Coronary artery (tissue), 2 donors: ENCODE results near the gene PI16.
"Not testable (repeated sequence)": the region's sequence is repeated elsewhere in the genome, so short reads cannot be mapped to it uniquely, and the experiment has no call there.

Source experiments
- DNase-seq: peaks from one replicate; pipeline ENCODE4 v3.0.0-alpha.2; 2017; ENCODE audit warnings: low spot score
- H3K27ac ChIP-seq, 2 donors: fragments of 200-600 bp; sonication (generic); one replicate each; pipeline ENCODE4 v1.5.1; 2016 to 2019
- H3K4me3 ChIP-seq: fragments of 200-600 bp; sonication (generic); 2 replicates; pipeline ENCODE4 v1.5.1; 2016; ENCODE audit warnings: mild to moderate bottlenecking, moderate library complexity
- TF ChIP-seq, protein P1 (sequence below): fragments of 200-600 bp; sonication (generic); IDR thresholded peaks from one replicate; pipeline ENCODE4 v1.5.1; 2019; ENCODE audit warnings: antibody characterized with exemption

PI16 gene

DNA sequence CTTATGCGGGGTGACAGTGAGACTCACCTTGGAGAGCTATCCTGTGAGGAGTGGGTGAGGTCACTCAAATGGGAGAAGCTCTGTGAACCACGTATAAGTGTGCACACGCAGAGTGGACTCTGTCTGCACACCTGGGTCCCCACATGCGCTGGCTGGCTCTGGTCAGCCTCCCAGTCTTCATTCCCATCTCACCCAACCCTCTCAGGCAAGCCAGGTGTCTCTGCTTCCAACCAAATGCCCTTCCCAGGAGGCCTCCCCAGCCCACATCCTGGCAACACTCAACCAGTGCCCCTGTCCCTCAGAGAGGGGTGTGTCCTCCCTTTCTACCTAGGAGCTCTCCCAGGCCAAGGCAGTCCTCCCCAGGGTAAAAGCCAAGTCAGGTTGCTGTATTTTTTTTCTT lies 8.0 kb upstream of the PI16 start:
- no peak for DNase-seq
- Histone ChIP-seq H3K27ac (no peak overlapping the region), H3K4me3 (no peak overlapping the region)
- TF ChIP-seq, protein P1, sequence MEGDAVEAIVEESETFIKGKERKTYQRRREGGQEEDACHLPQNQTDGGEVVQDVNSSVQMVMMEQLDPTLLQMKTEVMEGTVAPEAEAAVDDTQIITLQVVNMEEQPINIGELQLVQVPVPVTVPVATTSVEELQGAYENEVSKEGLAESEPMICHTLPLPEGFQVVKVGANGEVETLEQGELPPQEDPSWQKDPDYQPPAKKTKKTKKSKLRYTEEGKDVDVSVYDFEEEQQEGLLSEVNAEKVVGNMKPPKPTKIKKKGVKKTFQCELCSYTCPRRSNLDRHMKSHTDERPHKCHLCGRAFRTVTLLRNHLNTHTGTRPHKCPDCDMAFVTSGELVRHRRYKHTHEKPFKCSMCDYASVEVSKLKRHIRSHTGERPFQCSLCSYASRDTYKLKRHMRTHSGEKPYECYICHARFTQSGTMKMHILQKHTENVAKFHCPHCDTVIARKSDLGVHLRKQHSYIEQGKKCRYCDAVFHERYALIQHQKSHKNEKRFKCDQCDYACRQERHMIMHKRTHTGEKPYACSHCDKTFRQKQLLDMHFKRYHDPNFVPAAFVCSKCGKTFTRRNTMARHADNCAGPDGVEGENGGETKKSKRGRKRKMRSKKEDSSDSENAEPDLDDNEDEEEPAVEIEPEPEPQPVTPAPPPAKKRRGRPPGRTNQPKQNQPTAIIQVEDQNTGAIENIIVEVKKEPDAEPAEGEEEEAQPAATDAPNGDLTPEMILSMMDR, result no peak

DNA sequence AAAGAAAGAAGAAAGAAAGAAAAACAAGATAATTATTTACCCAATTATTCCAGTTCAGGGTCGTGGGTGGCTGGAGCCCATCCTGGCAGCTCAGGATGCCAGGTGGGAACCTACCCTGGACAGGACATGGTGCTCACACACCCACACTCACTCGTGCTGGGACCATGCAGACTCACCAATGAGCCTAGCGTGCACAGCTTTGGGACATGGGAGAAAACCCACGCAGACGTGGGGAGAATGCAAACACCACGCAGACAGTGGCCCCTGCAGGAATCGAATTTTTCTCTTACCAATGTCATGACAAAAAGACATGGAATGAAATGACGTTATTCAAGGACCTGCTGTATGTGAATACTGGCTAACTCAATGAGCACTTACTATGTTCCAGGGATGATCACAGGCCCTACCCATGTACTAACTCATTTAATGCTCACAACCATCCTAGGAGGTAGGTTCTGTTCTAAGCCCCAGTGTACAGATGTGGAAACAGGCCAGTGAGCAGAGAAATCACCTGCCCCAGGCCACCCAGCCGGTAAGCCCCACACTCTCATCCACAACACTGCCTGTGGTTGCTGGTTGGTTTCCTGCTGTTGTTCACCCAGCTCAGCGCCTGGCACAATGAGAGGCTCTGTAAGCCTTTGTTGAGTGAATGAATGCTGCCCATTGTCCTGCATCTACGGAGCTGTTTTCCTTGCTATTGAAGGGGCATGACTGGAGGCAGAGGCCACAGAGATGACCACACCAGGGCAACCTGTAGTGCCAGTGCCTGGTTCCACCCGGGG lies 6.8 kb upstream of the PI16 start:
- H3K27ac ChIP-seq, result no peak overlapping the region
- no peak for DNase-seq
- H3K4me3 ChIP-seq, result no peak overlapping the region
- TF ChIP-seq, protein P1, result no peak

DNA sequence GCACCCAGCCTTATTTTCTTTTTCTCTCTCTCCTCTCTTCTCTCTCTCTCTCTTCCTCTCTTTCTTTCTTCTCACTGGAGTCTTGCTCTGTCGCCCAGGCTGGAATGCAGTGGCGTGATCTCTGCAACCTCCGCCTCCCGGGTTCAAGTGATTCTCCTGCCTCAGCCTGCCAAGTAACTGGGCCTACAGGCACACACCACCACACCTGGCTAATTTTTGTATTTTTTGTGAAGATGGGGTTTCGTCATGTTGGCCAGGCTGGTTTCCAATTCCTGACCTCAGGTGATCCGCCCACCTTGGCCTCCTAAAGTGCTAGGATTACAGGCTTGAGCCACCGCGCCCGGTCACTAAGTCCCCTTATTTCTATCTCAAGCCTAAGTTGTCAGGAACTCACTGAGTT lies 5.5 kb upstream of the PI16 start:
- H3K4me3 ChIP-seq, DNase-seq, H3K27ac ChIP-seq: not testable (repeated sequence)

DNA sequence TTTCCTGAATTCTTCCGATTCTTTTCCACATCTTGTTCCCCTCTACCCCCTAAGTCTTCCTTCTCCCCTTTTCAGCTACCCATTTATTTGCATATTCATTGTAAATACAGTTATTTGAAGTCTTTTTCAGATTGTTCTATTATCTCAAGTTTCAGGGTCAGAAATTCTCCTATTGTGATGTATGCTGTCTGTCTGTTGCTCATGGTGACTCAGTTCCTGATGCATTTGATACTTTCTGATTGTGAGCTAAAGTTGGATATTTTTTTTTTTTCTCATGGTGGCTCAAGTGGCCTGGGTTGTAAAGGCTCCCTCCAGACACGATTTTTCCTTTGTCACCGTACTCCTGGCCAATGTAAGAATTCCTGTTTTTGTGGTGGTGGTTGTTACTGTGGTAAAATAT lies 4.9 kb upstream of the PI16 start:
- TF ChIP-seq, protein P1, result no peak
- no peak for DNase-seq
- H3K27ac ChIP-seq, result no peak overlapping the region
- no peak overlapping the region for H3K4me3 ChIP-seq

DNA sequence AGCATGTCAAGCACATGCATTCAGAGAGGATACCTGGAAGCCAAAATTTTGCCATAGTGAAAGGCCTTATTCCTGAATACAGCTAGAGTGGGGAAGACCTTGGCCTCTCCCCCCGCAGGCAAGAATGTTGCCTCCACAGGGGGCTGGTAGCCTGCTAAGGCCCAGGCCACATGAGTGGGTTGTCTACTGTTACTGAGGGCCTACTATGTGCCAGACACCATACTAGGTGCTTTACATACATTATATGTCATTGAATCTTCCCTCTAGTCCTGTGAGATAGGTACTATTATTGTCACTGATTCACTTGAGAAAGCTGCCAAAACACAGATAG lies 642 bp upstream of the PI16 start:
- peak; percentile 21 for DNase-seq
- no peak overlapping the region for H3K4me3 ChIP-seq
- TF ChIP-seq, protein P1, result no peak
- no peak overlapping the region for H3K27ac ChIP-seq

DNA sequence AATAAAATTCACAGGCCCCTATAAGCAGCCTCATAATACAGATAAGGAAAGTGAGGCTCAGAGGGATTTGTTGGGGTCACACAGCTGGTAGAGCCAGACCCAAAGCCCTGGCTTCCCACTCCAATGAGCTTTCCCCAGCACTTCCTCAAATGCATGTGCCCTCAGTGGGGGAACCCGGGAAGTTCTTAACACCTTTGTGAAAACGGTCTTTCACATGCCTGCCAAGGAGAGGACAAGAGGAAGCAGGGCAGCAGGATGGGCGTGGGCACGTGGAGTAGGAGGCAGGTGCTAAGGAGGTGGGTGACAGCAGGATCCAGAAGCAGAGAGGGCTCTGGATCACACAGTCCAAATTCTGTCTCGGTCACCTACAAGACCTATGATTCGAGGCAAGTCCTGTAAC lies 598 bp downstream of the PI16 start:
- Histone ChIP-seq H3K4me3 (no peak overlapping the region), H3K27ac (no peak overlapping the region)
- TF ChIP-seq, protein P1, result no peak
- no peak for DNase-seq

DNA sequence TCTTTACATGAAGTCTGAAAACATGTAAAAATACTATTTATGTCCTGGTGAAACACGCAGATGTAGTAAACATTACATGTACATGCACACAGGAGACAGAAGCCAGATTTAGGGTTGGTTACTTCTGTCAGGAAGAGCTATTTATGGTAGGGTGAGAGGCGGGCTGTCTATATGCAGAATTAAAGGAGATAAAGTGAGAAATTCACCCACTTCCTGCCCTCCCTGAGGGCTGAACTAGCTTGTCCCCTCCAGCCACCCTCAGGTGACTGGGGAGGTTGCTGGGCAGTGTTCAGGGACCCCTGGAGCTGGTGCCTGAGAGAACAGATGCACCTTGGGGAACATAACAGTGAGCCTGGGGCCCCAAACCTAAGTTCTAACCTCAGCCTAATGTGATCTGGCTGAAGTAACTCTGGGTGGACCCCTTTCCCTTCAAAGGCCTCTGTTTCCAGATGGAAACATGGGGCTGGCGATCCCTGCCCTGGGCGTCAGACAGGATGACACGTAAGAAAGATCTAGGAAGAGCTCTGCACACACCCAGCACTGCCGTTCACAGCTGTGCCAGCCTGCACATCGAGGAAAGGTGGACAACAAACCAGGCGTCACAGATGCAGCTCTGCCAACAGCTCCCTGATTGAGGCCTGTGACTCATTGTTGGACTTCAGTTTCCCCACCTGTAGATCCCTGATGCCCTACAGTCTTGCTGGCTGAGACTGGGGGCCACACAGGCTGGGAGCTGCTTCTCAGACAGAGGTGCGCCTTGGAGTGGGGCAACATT lies 1.3 kb downstream of the PI16 start:
- peak overlapping the region in 1 of 2 donors; percentile 22 for H3K27ac ChIP-seq
- TF ChIP-seq, protein P1, result no peak
- no peak for DNase-seq
- no peak overlapping the region for H3K4me3 ChIP-seq
